Mesodermal cell (in vitro differentiated cells): ENCODE measurements around the gene LRRC8C.

Source experiments
- H3K27ac ChIP-seq: 2 replicates; pipeline ENCODE4 v1.7.0; 2013; ENCODE audit warnings: mild to moderate bottlenecking, low read depth, low read length, moderate library complexity; ENCODE audit not compliant: severe bottlenecking
- H3K36me3 ChIP-seq: 2 replicates; pipeline ENCODE4 v1.7.1; 2013; ENCODE audit warnings: mild to moderate bottlenecking, low read length, moderate library complexity; ENCODE audit not compliant: control insufficient read depth, insufficient read depth
- H3K4me1 ChIP-seq: one replicate; pipeline ENCODE4 v1.7.1; 2013; ENCODE audit warnings: mild to moderate bottlenecking, low read length; ENCODE audit not compliant: insufficient read depth, control insufficient read depth, poor library complexity, severe bottlenecking
- H3K4me3 ChIP-seq: 2 replicates; pipeline ENCODE4 v1.7.0; 2013; ENCODE audit warnings: low read length, control low read depth, mild to moderate bottlenecking; ENCODE audit not compliant: insufficient read depth, poor library complexity, severe bottlenecking; ENCODE audit errors: extremely low read depth
- H3K9me3 ChIP-seq: 2 replicates; pipeline ENCODE4 v1.7.1; 2013; ENCODE audit warnings: mild to moderate bottlenecking, low read length, moderate library complexity; ENCODE audit not compliant: control insufficient read depth
- WGBS, 2 experiments: methylation state at CpG; one replicate each; pipeline ENCODE4 v1.1.5; 2013; ENCODE audit warnings: missing lambda C conversion rate in 2 of 2; ENCODE audit not compliant: insufficient coverage in 2 of 2; 5-methylcytosine and 5-hydroxymethylcytosine counted together

LRRC8C gene

DNA sequence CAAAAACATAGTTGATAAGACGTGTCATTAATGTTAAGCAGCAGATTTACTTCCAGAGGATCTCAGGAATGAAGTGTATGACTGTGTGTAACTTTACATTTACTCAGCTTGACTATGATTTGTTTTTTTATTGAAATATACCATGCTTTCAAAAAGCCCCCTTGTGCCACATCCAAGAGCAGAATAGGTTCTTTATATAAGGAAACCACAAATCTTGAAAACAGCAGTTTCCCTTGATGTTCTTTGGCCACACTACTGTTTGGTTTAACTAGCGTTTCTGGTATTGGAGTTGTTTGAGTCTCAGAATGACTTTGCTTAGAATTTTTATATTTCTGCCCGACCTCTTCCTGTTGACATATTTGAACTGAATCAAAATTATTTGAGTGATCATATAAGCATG, 25.0 kb downstream of the LRRC8C start:
- no CpG with 5 or more reads among the region's 3 CpGs for WGBS, 2 experiments
- no peak overlapping the region for H3K4me3 ChIP-seq
- H3K27ac ChIP-seq, result no peak overlapping the region
- H3K9me3 ChIP-seq, result no peaks in the 10 kb centered on the region
- no peaks in the 10 kb centered on the region for H3K36me3 ChIP-seq
- H3K4me1 ChIP-seq, result no peaks in the 10 kb centered on the region

DNA sequence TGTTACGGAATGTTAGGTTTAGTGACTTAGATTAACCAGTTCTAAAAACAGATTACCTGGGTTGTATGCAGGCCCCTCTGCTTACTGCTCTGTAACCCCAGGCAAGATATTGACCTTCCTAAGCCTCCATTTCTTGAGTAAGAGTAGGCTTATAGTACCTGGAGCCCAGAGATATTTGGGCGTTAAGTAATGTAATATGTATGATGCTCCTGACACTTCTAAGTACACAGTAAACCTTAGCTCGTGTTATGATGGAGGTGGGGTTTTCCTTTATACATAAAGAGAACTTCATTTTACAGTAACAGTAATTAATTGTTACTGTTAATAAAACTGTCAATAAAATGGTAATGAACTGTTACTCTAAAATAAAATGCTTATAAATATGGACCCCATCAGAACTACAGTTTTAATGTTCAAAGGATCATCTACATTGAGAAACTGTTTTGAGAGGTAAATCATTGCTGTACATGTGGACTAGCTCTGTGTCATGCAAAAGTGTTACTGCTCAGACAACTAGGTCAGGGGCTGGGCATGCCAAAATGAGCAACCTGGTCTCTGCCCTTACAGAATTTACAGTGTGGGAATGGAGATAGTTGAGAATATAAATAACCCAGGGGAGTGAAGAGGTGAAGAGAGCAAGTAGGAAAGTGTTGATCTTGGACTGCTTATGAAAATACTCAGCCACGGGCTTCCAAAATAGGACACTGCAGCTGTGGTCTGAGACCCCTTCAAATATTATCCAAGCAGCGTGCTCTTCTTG, 26.6 kb downstream of the LRRC8C start:
- Histone ChIP-seq H3K27ac (no peak overlapping the region), H3K36me3 (no peaks in the 10 kb centered on the region), H3K4me1 (no peaks in the 10 kb centered on the region), H3K4me3 (no peak overlapping the region), H3K9me3 (no peaks in the 10 kb centered on the region)
- 52% methylated on average over 2 of the region's 5 CpGs; no CpG with 5 or more reads in 1 of the 2 experiments for WGBS, 2 experiments

DNA sequence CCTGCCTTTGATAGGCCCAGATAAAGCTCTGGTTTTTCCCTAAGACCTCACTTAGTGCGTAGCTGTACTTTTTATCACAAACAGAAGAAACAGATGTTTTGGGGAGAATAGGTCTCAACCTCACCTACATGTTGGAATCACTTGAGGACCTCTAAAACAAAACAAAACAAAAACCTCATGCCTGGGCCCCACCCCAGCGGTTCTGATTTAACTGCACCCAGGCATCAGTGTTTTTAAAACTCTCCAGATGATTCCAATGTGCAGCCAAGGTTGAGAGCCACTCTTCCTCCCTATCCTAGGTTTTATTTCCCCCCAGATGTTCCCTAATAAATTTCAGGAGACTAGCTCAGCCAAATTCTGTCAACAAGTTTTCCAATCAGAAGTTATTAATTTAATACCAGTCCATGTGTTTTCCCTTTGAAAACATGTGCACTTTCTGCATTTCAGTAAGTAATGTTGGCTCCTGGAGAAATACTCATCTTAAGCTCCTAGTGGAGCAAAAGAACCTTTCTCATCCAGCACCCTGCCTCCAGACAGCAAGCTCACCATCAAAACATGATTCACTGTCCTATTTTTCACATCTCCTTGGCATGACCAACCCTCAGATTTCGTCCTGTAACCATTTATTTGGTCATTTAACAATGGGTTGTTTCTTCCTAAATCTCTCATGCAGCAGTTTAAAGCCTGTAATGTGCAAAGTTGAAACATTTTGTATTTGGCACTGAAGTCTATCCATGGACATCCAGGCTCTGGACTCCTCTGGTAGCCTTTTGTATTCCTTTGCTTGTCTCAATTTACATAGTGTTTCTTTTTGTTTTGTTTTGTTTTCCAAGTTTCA, 27.5 kb downstream of the LRRC8C start:
- H3K4me1 ChIP-seq, result no peaks in the 10 kb centered on the region
- 88 to 96% methylated on average over 2 of the region's 3 CpGs for WGBS, 2 experiments
- no peaks in the 10 kb centered on the region for H3K36me3 ChIP-seq
- no peak overlapping the region for H3K27ac ChIP-seq
- no peak overlapping the region for H3K4me3 ChIP-seq
- no peaks in the 10 kb centered on the region for H3K9me3 ChIP-seq

DNA sequence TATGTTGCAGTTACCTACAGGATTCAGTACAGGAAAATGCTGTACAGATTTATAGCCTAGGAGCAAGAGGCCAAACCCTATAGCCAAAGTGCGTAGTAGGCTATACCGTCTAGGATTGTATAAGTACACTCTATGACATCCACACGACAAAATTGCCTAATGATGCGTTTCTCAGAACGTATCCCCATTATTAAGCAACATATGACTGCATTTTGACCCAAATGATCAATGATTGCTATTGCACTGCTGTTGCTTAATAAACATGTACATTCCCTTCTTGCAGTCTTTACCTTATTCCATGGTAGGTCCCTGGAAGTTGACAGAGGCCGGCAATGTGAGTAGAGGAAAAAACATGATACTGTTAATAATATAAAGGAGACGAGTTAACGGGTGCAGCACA, 33.0 kb downstream of the LRRC8C start:
- 92 to 93% methylated on average over 5 of the region's 8 CpGs for WGBS, 2 experiments
- Histone ChIP-seq H3K27ac (no peak overlapping the region), H3K36me3 (no peaks in the 10 kb centered on the region), H3K4me1 (no peaks in the 10 kb centered on the region), H3K4me3 (no peak overlapping the region), H3K9me3 (no peaks in the 10 kb centered on the region)

DNA sequence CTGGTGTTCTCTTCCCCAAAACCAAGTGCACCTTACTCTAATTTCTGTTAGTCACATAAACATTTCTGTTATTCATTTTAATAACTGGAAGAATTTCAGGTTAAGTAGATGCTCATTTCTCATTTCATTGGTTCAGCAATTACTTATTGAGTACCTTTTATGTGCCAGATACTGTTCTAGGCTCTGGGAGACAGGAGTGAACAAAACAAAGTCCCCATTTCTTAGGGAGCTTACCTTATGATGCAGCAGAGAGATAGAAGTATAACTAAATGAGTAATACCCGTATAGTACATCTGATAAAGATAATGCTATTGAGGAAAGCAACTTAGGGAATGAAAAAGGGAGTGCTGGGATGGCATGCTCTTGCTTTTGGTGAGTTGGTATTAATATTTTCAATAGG, 33.7 kb downstream of the LRRC8C start:
- H3K9me3 ChIP-seq, result no peaks in the 10 kb centered on the region
- H3K4me3 ChIP-seq, result no peak overlapping the region
- WGBS, 2 experiments, result 71% methylated on average over 1 of the region's 1 CpG; no CpG with 5 or more reads in 1 of the 2 experiments
- H3K36me3 ChIP-seq, result no peaks in the 10 kb centered on the region
- H3K4me1 ChIP-seq, result no peaks in the 10 kb centered on the region
- no peak overlapping the region for H3K27ac ChIP-seq

DNA sequence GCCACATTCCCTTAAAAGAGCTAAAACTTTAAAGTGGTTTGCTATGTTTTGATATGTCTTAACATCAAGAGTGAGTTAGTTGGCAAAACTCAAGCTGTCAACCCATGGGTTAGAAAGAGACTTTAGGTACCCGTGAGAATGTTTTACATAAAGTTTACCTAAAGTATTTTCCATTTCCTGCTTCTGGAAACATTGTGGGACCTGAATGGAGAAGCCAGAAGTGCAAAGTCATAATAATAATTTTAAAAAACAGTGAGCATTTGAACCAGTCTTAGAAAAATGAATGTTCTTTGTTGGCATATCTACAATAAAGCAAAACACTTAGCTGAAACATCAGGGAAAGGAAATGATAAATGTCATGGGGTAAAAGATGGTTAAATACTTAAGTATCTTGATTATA, 34.8 kb downstream of the LRRC8C start:
- Histone ChIP-seq H3K27ac (no peak overlapping the region), H3K9me3 (no peaks in the 10 kb centered on the region), H3K4me1 (no peaks in the 10 kb centered on the region), H3K4me3 (no peak overlapping the region), H3K36me3 (no peaks in the 10 kb centered on the region)
- no CpG with 5 or more reads among the region's 1 CpG for WGBS, 2 experiments

DNA sequence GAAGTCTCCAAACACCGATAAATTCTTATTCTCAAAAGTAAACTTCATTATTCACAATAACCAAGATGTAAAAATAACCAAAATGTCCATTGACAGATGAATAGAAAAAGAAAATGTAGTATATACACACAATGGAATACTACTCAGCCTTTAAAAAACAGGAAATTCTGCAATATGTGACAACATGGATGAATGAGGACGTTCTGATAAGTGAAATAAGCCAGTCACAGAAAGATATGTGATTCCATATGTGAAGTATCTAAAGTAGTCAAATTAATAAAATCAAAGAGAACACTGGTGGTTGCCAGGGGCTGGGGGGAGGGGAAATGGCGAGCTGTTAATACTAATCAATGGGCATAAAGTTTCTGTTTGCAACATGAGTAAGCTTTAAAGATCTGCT, 36.0 kb downstream of the LRRC8C start:
- Histone ChIP-seq H3K27ac (no peak overlapping the region), H3K36me3 (no peaks in the 10 kb centered on the region), H3K9me3 (no peaks in the 10 kb centered on the region), H3K4me1 (no peaks in the 10 kb centered on the region), H3K4me3 (no peak overlapping the region)
- no CpG with 5 or more reads among the region's 3 CpGs for WGBS, 2 experiments

DNA sequence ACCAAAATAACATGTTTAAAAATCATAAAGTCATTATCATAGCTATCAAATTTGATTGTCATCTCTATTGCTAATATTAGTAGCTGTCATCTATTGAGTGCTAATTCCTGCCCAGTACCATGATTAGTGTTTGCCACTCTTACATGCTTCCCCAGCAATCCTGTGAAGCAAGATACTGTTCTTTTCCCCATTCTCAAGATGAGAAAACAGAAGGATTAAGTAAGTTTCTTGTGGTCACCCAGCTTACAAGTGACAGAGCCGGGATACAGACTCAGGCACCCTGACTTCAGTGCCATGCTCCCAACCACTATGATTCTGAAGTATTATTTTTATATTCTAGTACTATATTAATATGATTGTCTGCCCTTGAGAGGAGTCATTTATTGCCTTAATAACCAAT, 36.5 kb downstream of the LRRC8C start:
- H3K4me1 ChIP-seq, result no peaks in the 10 kb centered on the region
- H3K9me3 ChIP-seq, result no peaks in the 10 kb centered on the region
- no peak overlapping the region for H3K4me3 ChIP-seq
- H3K27ac ChIP-seq, result no peak overlapping the region
- H3K36me3 ChIP-seq, result no peaks in the 10 kb centered on the region
- no CpG with 5 or more reads among the region's 1 CpG for WGBS, 2 experiments

DNA sequence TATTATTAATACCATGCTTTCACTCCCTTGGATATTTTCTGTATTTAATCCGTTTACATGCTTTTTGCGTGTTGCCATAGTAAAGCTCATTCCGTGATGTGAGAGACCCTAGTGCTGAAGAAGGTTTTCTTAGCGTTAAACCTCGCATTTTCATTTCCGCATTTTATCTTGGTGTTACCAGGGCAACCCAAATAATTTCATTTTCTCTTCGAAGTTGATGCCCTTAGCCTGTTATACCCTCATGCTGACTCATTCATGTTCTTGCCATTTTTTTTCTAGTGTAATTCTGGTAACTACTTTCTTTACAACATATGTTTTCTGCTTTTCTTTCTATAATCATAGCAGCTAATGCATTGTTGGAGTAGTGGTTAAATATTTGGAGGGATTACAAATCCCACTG, 37.2 kb downstream of the LRRC8C start:
- WGBS, 2 experiments, result 93 to 96% methylated on average over 7 of the region's 7 CpGs

DNA sequence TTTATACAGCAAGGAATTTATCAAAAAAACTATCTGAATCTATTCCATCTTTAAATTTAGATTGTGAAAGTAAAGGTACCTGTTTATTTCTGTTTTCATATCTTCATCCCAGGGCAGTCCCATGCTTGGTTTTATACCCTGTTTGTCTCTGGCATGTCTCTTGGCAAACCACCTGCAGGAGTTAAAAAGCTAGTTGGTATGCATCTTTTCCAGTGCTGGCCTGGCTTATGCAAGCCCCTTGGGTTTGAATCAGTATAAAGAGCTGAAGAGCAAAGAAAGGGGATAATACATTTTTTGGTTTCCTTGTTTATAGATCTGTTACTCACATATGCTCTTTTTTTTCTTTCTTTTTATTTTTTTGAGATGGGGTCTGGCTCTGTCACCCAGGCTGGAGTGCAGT, 37.8 kb downstream of the LRRC8C start:
- no peaks in the 10 kb centered on the region for H3K9me3 ChIP-seq
- no peaks in the 10 kb centered on the region for H3K36me3 ChIP-seq
- H3K4me3 ChIP-seq, result no peak overlapping the region
- no peaks in the 10 kb centered on the region for H3K4me1 ChIP-seq
- no peak overlapping the region for H3K27ac ChIP-seq

More for the DNA sequence above, 37.2 kb downstream of the LRRC8C start:
- no peaks in the 10 kb centered on the region for H3K4me1 ChIP-seq
- H3K27ac ChIP-seq, result no peak overlapping the region
- H3K9me3 ChIP-seq, result no peaks in the 10 kb centered on the region
- no peak overlapping the region for H3K4me3 ChIP-seq
- no peaks in the 10 kb centered on the region for H3K36me3 ChIP-seq
